HG03520 (cell line): ENCODE data around the gene CYTL1.
"Not testable (repeated sequence)": the region's sequence is repeated elsewhere in the genome, so short reads cannot be mapped to it uniquely, and the experiment has no call there.

ENCODE experiments used
- ATAC-seq: cut with Tn5 transposase; IDR thresholded peaks from one replicate; pipeline ENCODE4 v1.9.1; 2021; ENCODE audit warnings: mild to moderate bottlenecking, moderate library complexity; ENCODE audit not compliant: unreplicated experiment

CYTL1 gene

GRCh38 chr4:5019274-5019673 is at the start of gene CYTL1:
Gene CYTL1, minus strand, starts transcription at chr4:5019458. Its CDS starts 13 bp downstream, at chr4:5019445.
- no peak for ATAC-seq

- ATAC-seq: no peak
These were observed 48.6 kb upstream of the CYTL1 start for GRCh38 chr4:5067908-5068307.

GRCh38 chr4:5066968-5067367 is 47.7 kb upstream of the CYTL1 start:
- not testable (repeated sequence) for ATAC-seq

- ATAC-seq: no peak
These were observed 46.8 kb upstream of the CYTL1 start for GRCh38 chr4:5066101-5066500.

GRCh38 chr4:5055411-5055810 is 36.2 kb upstream of the CYTL1 start:
- ATAC-seq: no peak

- no peak for ATAC-seq
These were observed 35.3 kb upstream of the CYTL1 start for GRCh38 chr4:5054532-5054931.

- no peak for ATAC-seq
These were observed 33.6 kb upstream of the CYTL1 start for GRCh38 chr4:5052726-5053425.

GRCh38 chr4:5052204-5052702 is 33.0 kb upstream of the CYTL1 start:
- no peak for ATAC-seq

- ATAC-seq: no peak
These were observed 32.3 kb upstream of the CYTL1 start, which contains the start of gene STK32B for GRCh38 chr4:5051278-5052203. Gene STK32B, plus strand, starts transcription at chr4:5051480.

- no peak for ATAC-seq
These were observed 31.4 kb upstream of the CYTL1 start for GRCh38 chr4:5050520-5051277.

GRCh38 chr4:5048721-5049120 is 29.5 kb upstream of the CYTL1 start:
- ATAC-seq: no peak

GRCh38 chr4:5045097-5045496 is 25.8 kb upstream of the CYTL1 start:
- no peak for ATAC-seq

- no peak for ATAC-seq
These were observed 25.1 kb upstream of the CYTL1 start for GRCh38 chr4:5044341-5044740.

- ATAC-seq: no peak
These were observed 24.3 kb upstream of the CYTL1 start for GRCh38 chr4:5043579-5043978.

- no peak for ATAC-seq
These were observed 22.4 kb upstream of the CYTL1 start for GRCh38 chr4:5041699-5042098.

- ATAC-seq: no peak
These were observed 21.8 kb upstream of the CYTL1 start for GRCh38 chr4:5040856-5041620.

- no peak for ATAC-seq
These were observed 20.5 kb upstream of the CYTL1 start for GRCh38 chr4:5039800-5040199.

GRCh38 chr4:5037553-5038551 is 18.6 kb upstream of the CYTL1 start:
- no peak for ATAC-seq

GRCh38 chr4:5036239-5036638 is 17.0 kb upstream of the CYTL1 start:
- no peak for ATAC-seq
